K562 (cell line): Measurements from ENCODE around the gene SLC66A2. TPM values are rescaled to one million over a fixed set of nuclear protein-coding genes. Genes with fewer than 3 reads are reported as not detected.

ENCODE experiments used
- ATAC-seq: fragments of 200-7000 bp; cut with Tn5 transposase; 3 replicates; pipeline ENCODE4 v1.9.1; 2020; ENCODE audit warnings: moderate library complexity
- BruUV-seq: library from RNA; stranded (reverse); fragments of 400-500 nt; replicated peaks from 2 replicates; lab custom pipeline; 2021; lab: Mats Ljungman, UMichigan
- CTCF ChIA-PET: fragments of 300-600 bp; formaldehyde crosslinking; extraction: SDS; loops from one replicate; lab custom pipeline; 2021; ENCODE audit warnings: low intra/inter-chr PET ratio; lab: Yijun Ruan, JAX
- POLR2A ChIA-PET: fragments of 300-600, 350-650 bp; sonication (Branson Sonifier 250); formaldehyde crosslinking; extraction: SDS; loops from one replicate; lab custom pipeline; 2021; ENCODE audit warnings: antibody characterized with exemption, inconsistent platforms; lab: Yijun Ruan, JAX
- DNase-seq, 4 experiments: peaks; one replicate each; pipeline versions ENCODE4 v3.0.0 to v3.0.0-alpha.2; 2011 to 2018; ENCODE audit warnings: low spot score in 3 of 4, mixed read lengths in 3 of 4; ENCODE audit errors: extremely low read depth in 1 of 4
- FAIRE-seq: peaks from 2 replicates; lab custom pipeline; 2011; peaks lifted over from hg19 to GRCh38; lab: Jason Lieb, UNC
- H2AFZ ChIP-seq: 2 replicates; pipeline ENCODE4 v1.6.0; 2011; ENCODE audit warnings: low read depth, low read length, control low read depth, inconsistent platforms
- H3K27ac ChIP-seq: fragments of 200-600 bp; 3 replicates; pipeline ENCODE4 v1.8.0; 2011; ENCODE audit warnings: low read depth, mild to moderate bottlenecking, control low read depth, inconsistent platforms, low read length, moderate library complexity, mixed read lengths; ENCODE audit errors: extremely low read depth
- H3K27me3 ChIP-seq, 2 experiments: fragments of 300-600 bp in 1 of 2; 2 replicates in 1 of 2; 3 replicates in 1 of 2; pipeline versions ENCODE4 v1.6.0 to v1.8.0; 2011; ENCODE audit warnings: inconsistent platforms in 2 of 2, low read length in 2 of 2, mild to moderate bottlenecking in 1 of 2, mixed read lengths in 1 of 2, moderate library complexity in 1 of 2; ENCODE audit not compliant: control insufficient read depth in 2 of 2, insufficient read depth in 2 of 2
- H3K36me3 ChIP-seq: fragments of 300-600 bp; 3 replicates; pipeline ENCODE4 v1.8.0; 2011; ENCODE audit warnings: mild to moderate bottlenecking, low read length, inconsistent platforms; ENCODE audit not compliant: control insufficient read depth, insufficient read depth
- H3K4me1 ChIP-seq, 2 experiments: fragments of 200-600 bp in 1 of 2; replicated peaks in 1 of 2; 2 replicates in 1 of 2; 3 replicates in 1 of 2; pipeline versions ENCODE4 v1.5.1 to v1.8.0; 2011; ENCODE audit warnings: inconsistent platforms in 2 of 2, low read length in 2 of 2, mild to moderate bottlenecking in 1 of 2, mixed read lengths in 1 of 2, moderate library complexity in 1 of 2; ENCODE audit not compliant: control insufficient read depth in 2 of 2, insufficient read depth in 2 of 2
- H3K4me2 ChIP-seq: 2 replicates; pipeline ENCODE4 v1.6.1; 2011; ENCODE audit warnings: low read length, control low read depth, inconsistent platforms, mixed read lengths; ENCODE audit not compliant: insufficient read depth
- H3K4me3 ChIP-seq: fragments of 200-600 bp; sonication (generic), shearing (Covaris generic); 2 replicates; pipeline ENCODE4 v1.5.1; 2016; ENCODE audit warnings: control low read depth, inconsistent platforms
- H3K79me2 ChIP-seq: fragments of 200-600 bp; 3 replicates; pipeline ENCODE4 v1.8.0; 2011; ENCODE audit warnings: low read length, inconsistent platforms; ENCODE audit not compliant: control insufficient read depth, insufficient read depth
- H3K9ac ChIP-seq, 2 experiments: 2 replicates each; pipeline versions ENCODE4 v1.6.0 to v1.6.1; 2011; ENCODE audit warnings: low read depth in 2 of 2, low read length in 2 of 2, control low read depth in 1 of 2, inconsistent platforms in 1 of 2, mild to moderate bottlenecking in 1 of 2, mixed read lengths in 1 of 2; ENCODE audit not compliant: insufficient read depth in 1 of 2
- H3K9me1 ChIP-seq: one replicate; pipeline ENCODE4 v1.6.0; 2011; ENCODE audit warnings: inconsistent platforms, mild to moderate bottlenecking, low read length, moderate library complexity; ENCODE audit not compliant: control insufficient read depth, insufficient read depth
- H3K9me3 ChIP-seq: replicated peaks from 2 replicates; pipeline ENCODE4 v1.5.1; 2011; ENCODE audit warnings: low read depth, low read length, inconsistent platforms; ENCODE audit not compliant: control insufficient read depth, insufficient read depth
- H4K20me1 ChIP-seq: replicated peaks from 2 replicates; pipeline ENCODE4 v1.6.1; 2011; ENCODE audit warnings: low read length, inconsistent platforms, mixed read lengths; ENCODE audit not compliant: control insufficient read depth, insufficient read depth
- BRF2 ChIP-seq: IDR thresholded peaks from 3 replicates; pipeline ENCODE4 v1.6.1; 2011; ENCODE audit warnings: borderline replicate concordance, mild to moderate bottlenecking; ENCODE audit not compliant: insufficient read length, insufficient read depth
- DDX20 ChIP-seq: fragments of 450-650 bp; IDR thresholded peaks from 2 replicates; pipeline ENCODE4 v1.6.1; 2016; ENCODE audit warnings: missing genetic modification characterization, low read depth, mild to moderate bottlenecking, missing compliant biosample characterization, moderate library complexity
- EWSR1 ChIP-seq: fragments of 450-650 bp; IDR thresholded peaks from 2 replicates; pipeline ENCODE4 v1.6.1; 2018; ENCODE audit warnings: borderline replicate concordance, mild to moderate bottlenecking, low read depth, moderate library complexity; ENCODE audit not compliant: partially characterized antibody
- FOXK1 ChIP-seq: sonication (generic); formaldehyde crosslinking; IDR thresholded peaks from 2 replicates; pipeline ENCODE4 v1.8.0; 2022; ENCODE audit warnings: missing genetic modification reagents, mild to moderate bottlenecking, borderline replicate concordance
- FOXP4 ChIP-seq: sonication (generic); formaldehyde crosslinking; IDR thresholded peaks from 2 replicates; pipeline ENCODE4 v1.8.0; 2022; ENCODE audit warnings: mild to moderate bottlenecking, missing genetic modification reagents, borderline replicate concordance
- IFI16 ChIP-seq: fragments of 250-450 bp; sonication (Bioruptor Pico); IDR thresholded peaks from 2 replicates; pipeline ENCODE4 v2.1.2; 2022; ENCODE audit warnings: mild to moderate bottlenecking, inconsistent platforms
- MYC ChIP-seq, 2 experiments: fragments of 250-450 bp in 1 of 2; sonication (Bioruptor Pico) in 1 of 2; IDR thresholded peaks; 2 replicates each; pipeline versions ENCODE4 v1.5.1 to v1.6.1; 2012 to 2021; ENCODE audit warnings: low read depth in 2 of 2, borderline replicate concordance in 1 of 2, improper control_type of control experiment in 1 of 2, low read length in 1 of 2, mild to moderate bottlenecking in 1 of 2, moderate library complexity in 1 of 2
- RAD51 ChIP-seq: fragments of 450-650 bp; IDR thresholded peaks from 2 replicates; pipeline ENCODE4 v1.7.1; 2016; ENCODE audit warnings: low read depth, mild to moderate bottlenecking, borderline replicate concordance
- RBM14 ChIP-seq: fragments of 200-400 bp; formaldehyde crosslinking; IDR thresholded peaks from 2 replicates; pipeline ENCODE4 v1.6.1; 2018; ENCODE audit warnings: low read depth, mild to moderate bottlenecking, low read length, moderate library complexity, borderline replicate concordance; ENCODE audit not compliant: insufficient read depth
- TBP ChIP-seq: optimal IDR thresholded peaks from 2 replicates; pipeline ENCODE3; 2011; ENCODE audit warnings: low read depth, low read length, improper control_type of control experiment
- TCF7 ChIP-seq: sonication (generic); IDR thresholded peaks from 2 replicates; pipeline ENCODE4 v1.6.1; 2016; ENCODE audit warnings: antibody characterized with exemption, borderline replicate concordance
- ZC3H11A ChIP-seq: IDR thresholded peaks from 2 replicates; pipeline ENCODE4 v1.6.1; 2012; ENCODE audit warnings: low read depth, low read length, improper control_type of control experiment
- ZNF217 ChIP-seq: sonication (generic); formaldehyde crosslinking; IDR thresholded peaks from 2 replicates; pipeline ENCODE4 v1.8.0; 2022; ENCODE audit warnings: mild to moderate bottlenecking, missing genetic modification reagents
- ZNF395 ChIP-seq: fragments of 200-800 bp; sonication (Bioruptor generic); IDR thresholded peaks from 2 replicates; pipeline ENCODE4 v1.6.1; 2017; ENCODE audit warnings: missing genetic modification characterization, missing compliant biosample characterization
- ZNF79 ChIP-seq: fragments of 250-450 bp; sonication (Bioruptor Pico); IDR thresholded peaks from 2 replicates; pipeline ENCODE4 v1.4.0; 2020; ENCODE audit warnings: low read depth, mild to moderate bottlenecking, moderate library complexity
- WGBS: fragments of 100-300 bp; shearing (Covaris generic); methylation state at CpG from one replicate; pipeline ENCODE4 v1.1.6; 2016; ENCODE audit warnings: low coverage, mixed read lengths; ENCODE audit not compliant: insufficient coverage; ENCODE audit errors: missing lambda C conversion rate; 5-methylcytosine and 5-hydroxymethylcytosine counted together
- in situ Hi-C: fragments of 300-500 bp; cut with MboI; formaldehyde crosslinking; loops from 4 replicates; pipeline ENCODE4 v1.15.0; 2018; ENCODE audit warnings: inconsistent platforms, mixed read lengths
- intact Hi-C: fragments of 100-400 bp; cut with micrococcal nuclease; formaldehyde crosslinking; loops from 2 replicates; pipeline ENCODE4 v1.14.2; 2022
- polyA plus RNA-seq, 8 experiments: library from polyadenylated mRNA; depleted of rRNA in 4 of 8; stranded (reverse) in 5 of 8; unstranded in 3 of 8; fragments of >200 nt; fragmentation: Nextera tagmentation in 2 of 8; fragmentation: Illumina TruSeq in 1 of 8; extraction: Ambion mirVana in 2 of 8; extraction: Trizol in 1 of 8; gene quantifications; 2 replicates each; pipeline versions ENCODE4 v1.2.1 to v1.2.3, GENCODE V29; 2011 to 2014; ENCODE audit warnings: inconsistent platforms in 1 of 8, missing spikeins in 1 of 8
- total RNA-seq, 7 experiments: library from RNA; depleted of rRNA in 6 of 7; stranded (reverse); fragments of >200 nt in 6 of 7; fragmentation: Illumina TruSeq in 2 of 7; extraction: Trizol in 2 of 7; gene quantifications; 2 replicates each; pipeline versions ENCODE4 v1.2.1 to v1.2.3, GENCODE V29; 2011 to 2021; ENCODE audit warnings: low replicate concordance in 1 of 7

SLC66A2 gene
- total and polyA plus RNA-seq, 9 of the 15 experiments (the other 6 are each of a cell fraction or from before 2014, with no cell fraction given) = 0.25 to 17.5 (median 5.6) TPM

- Histone ChIP-seq H3K4me3 (no peak overlapping the region), H4K20me1 (no peaks in the 10 kb centered on the region), H3K9me1 (no peaks in the 10 kb centered on the region), H3K4me1 (peaks cover 0 to 8% of the 10 kb centered on the region in 2 experiments; a peak in 2 of 5 replicates), H3K27ac (no peak overlapping the region), H3K9me3 (no peaks in the 10 kb centered on the region), H3K79me2 (no peaks in the 10 kb centered on the region), H3K4me2 (no peak overlapping the region), H2AFZ (no peak overlapping the region), H3K36me3 (no peaks in the 10 kb centered on the region), H3K9ac (no peak overlapping the region), H3K27me3 (peaks cover 21 to 67% of the 10 kb centered on the region in 2 experiments; a peak in 4 of 5 replicates)
- ChIA-PET CTCF (no interaction called here), POLR2A (no interaction called here)
- FAIRE-seq (no peak), DNase-seq (no peak), ATAC-seq (no peak)
- intact Hi-C loops (no loop called here), in situ Hi-C loops (no loop called here)
- TF ChIP-seq MYC (IDR thresholded peaks at IDR 0.05; ENCODE audit: low read depth, low read length) (no peak), MYC (CRISPR knock-in tag; IDR thresholded peaks at IDR 0.05; ENCODE audit: borderline replicate concordance, low read depth) (no peak), FOXP4 (CRISPR knock-in tag) (no peak), ZNF395 (CRISPR knock-in tag) (no peak), DDX20 (tag) (no peak), ZNF217 (CRISPR knock-in tag) (no peak), RAD51 (no peak), IFI16 (CRISPR knock-in tag) (no peak), FOXK1 (CRISPR knock-in tag) (no peak), RBM14 (no peak), TCF7 (no peak), ZC3H11A (no peak), BRF2 (no peak), TBP (no peak), ZNF79 (CRISPR knock-in tag) (no peak), EWSR1 (no peak)
- 0% methylated on average over 10 of the region's 15 CpGs for WGBS
- no TSS peak for BruUV-seq
Observed at GRCh38 chr18:79875531-79875919, 75.9 kb downstream of the SLC66A2 start.
